ENCODE data around the gene DNLZ.

- TF ChIP-seq CTCF (IDR thresholded peaks at IDR 0.05) (no peak), POLR2A (IDR thresholded peaks at IDR 0.05) (no peak)
Observed at GRCh38 chr9:136337416-136338395, 25.8 kb downstream of the DNLZ start.
